Neural cell (in vitro differentiated cells): ENCODE data around the gene THBS1. TPM values are rescaled to one million over a fixed set of nuclear protein-coding genes. Genes with fewer than 3 reads are reported as not detected.

Source experiments
- H2AFZ ChIP-seq: fragments of 200-600, 300-800 bp; sonication (generic), shearing (Covaris generic); 2 replicates; pipeline ENCODE4 v1.6.0; 2014; ENCODE audit warnings: low read depth, mild to moderate bottlenecking, antibody characterized with exemption, low read length, moderate library complexity
- H3F3A ChIP-seq: fragments of 200-600 bp; shearing (Covaris generic); 2 replicates; pipeline ENCODE4 v1.6.1; 2016; ENCODE audit warnings: mild to moderate bottlenecking, moderate library complexity, mixed read lengths, antibody characterized with exemption, low read length; ENCODE audit not compliant: insufficient read depth, poor library complexity, severe bottlenecking
- H3K27ac ChIP-seq: fragments of 200-600, 300-800 bp; sonication (generic), shearing (Covaris generic); 2 replicates; pipeline ENCODE4 v1.5.1; 2014; ENCODE audit warnings: mild to moderate bottlenecking, low read length, moderate library complexity
- H3K27me3 ChIP-seq: fragments of 300-800, 200-600 bp; sonication (generic), shearing (Covaris generic); 2 replicates; pipeline ENCODE4 v1.6.0; 2014; ENCODE audit warnings: mild to moderate bottlenecking, low read depth, low read length, moderate library complexity; ENCODE audit not compliant: insufficient read depth
- H3K36me3 ChIP-seq: fragments of 300-800, 200-600 bp; sonication (generic), shearing (Covaris generic); 2 replicates; pipeline ENCODE4 v1.5.1; 2014; ENCODE audit warnings: mild to moderate bottlenecking, antibody characterized with exemption, low read length, moderate library complexity; ENCODE audit not compliant: insufficient read depth
- H3K4me2 ChIP-seq: fragments of 300-800, 200-600 bp; sonication (generic), shearing (Covaris generic); 2 replicates; pipeline ENCODE4 v1.6.0; 2014; ENCODE audit warnings: mild to moderate bottlenecking, low read length
- H3K4me3 ChIP-seq: fragments of 300-800, 200-600 bp; sonication (generic), shearing (Covaris generic); 2 replicates; pipeline ENCODE4 v1.5.1; 2014; ENCODE audit warnings: mild to moderate bottlenecking, low read length, moderate library complexity
- H3K79me2 ChIP-seq: fragments of 200-600 bp; shearing (Covaris generic); replicated peaks from 2 replicates; pipeline ENCODE4 v1.6.0; 2014; ENCODE audit warnings: mild to moderate bottlenecking, low read length, moderate library complexity; ENCODE audit not compliant: insufficient read depth
- H3K9ac ChIP-seq: fragments of 300-800, 200-600 bp; sonication (generic), shearing (Covaris generic); 2 replicates; pipeline ENCODE4 v1.6.1; 2016; ENCODE audit warnings: mild to moderate bottlenecking, low read length, mixed read lengths
- H3K9me2 ChIP-seq: fragments of 200-600 bp; shearing (Covaris generic); 2 replicates; pipeline ENCODE4 v1.6.1; 2016; ENCODE audit warnings: mild to moderate bottlenecking, low read length, mixed read lengths; ENCODE audit not compliant: insufficient read depth
- H3K9me3 ChIP-seq: fragments of 200-600, 300-800 bp; sonication (generic), shearing (Covaris generic); 2 replicates; pipeline ENCODE4 v1.6.1; 2016; ENCODE audit warnings: mild to moderate bottlenecking, mixed run types, low read length, moderate library complexity, mixed read lengths
- H4K20me1 ChIP-seq: fragments of 200-600 bp; shearing (Covaris generic); 2 replicates; pipeline ENCODE4 v1.6.1; 2016; ENCODE audit warnings: mild to moderate bottlenecking, mixed run types; ENCODE audit not compliant: insufficient read depth
- EP300 ChIP-seq: fragments of 450-650 bp; conservative IDR thresholded peaks from 2 replicates; pipeline ENCODE4 v1.6.1; 2014; ENCODE audit warnings: antibody characterized with exemption, mild to moderate bottlenecking, moderate library complexity; ENCODE audit not compliant: poor library complexity, severe bottlenecking
- EZH2 ChIP-seq: fragments of 200-600, 300-800 bp; shearing (Covaris generic), sonication (generic); IDR thresholded peaks from 2 replicates; pipeline ENCODE4 v1.6.1; 2014; ENCODE audit warnings: antibody characterized with exemption, low read length, borderline replicate concordance, mild to moderate bottlenecking; ENCODE audit not compliant: insufficient read depth, poor library complexity, severe bottlenecking
- MXI1 ChIP-seq: fragments of 450-650 bp; conservative IDR thresholded peaks from 2 replicates; pipeline ENCODE4 v1.6.1; 2014; ENCODE audit warnings: antibody characterized with exemption, mild to moderate bottlenecking; ENCODE audit not compliant: poor library complexity, severe bottlenecking
- POLR2AphosphoS5 ChIP-seq: IDR thresholded peaks from 2 replicates; pipeline ENCODE4 v1.6.1; 2012
- RAD21 ChIP-seq: fragments of 450-650 bp; conservative IDR thresholded peaks from 2 replicates; pipeline ENCODE4 v1.6.1; 2014; ENCODE audit warnings: antibody characterized with exemption, mild to moderate bottlenecking, moderate library complexity
- SMC3 ChIP-seq: fragments of 450-650 bp; conservative IDR thresholded peaks from 2 replicates; pipeline ENCODE4 v1.6.1; 2014; ENCODE audit warnings: antibody characterized with exemption, mild to moderate bottlenecking, moderate library complexity; ENCODE audit not compliant: poor library complexity
- TAF1 ChIP-seq: IDR thresholded peaks from 2 replicates; pipeline ENCODE4 v1.6.1; 2012; ENCODE audit warnings: low read depth
- polyA plus RNA-seq: library from polyadenylated mRNA; depleted of rRNA; stranded (reverse); fragments of >200 nt; gene quantifications from 2 replicates; pipeline ENCODE4 v1.2.3, GENCODE V29; 2014
- TF ChIP-seq, protein P1 (sequence below): IDR thresholded peaks from 2 replicates; pipeline ENCODE4 v1.6.1; 2012; ENCODE audit warnings: borderline replicate concordance
- TF ChIP-seq, protein P2 (sequence below): fragments of 450-650 bp; IDR thresholded peaks from 2 replicates; pipeline ENCODE4 v1.5.1; 2014; ENCODE audit warnings: antibody characterized with exemption, mild to moderate bottlenecking, moderate library complexity; ENCODE audit not compliant: poor library complexity, severe bottlenecking

The THBS1 gene
- polyA plus RNA-seq, 1 donor from 2014 or later: 0.22 TPM

DNA sequence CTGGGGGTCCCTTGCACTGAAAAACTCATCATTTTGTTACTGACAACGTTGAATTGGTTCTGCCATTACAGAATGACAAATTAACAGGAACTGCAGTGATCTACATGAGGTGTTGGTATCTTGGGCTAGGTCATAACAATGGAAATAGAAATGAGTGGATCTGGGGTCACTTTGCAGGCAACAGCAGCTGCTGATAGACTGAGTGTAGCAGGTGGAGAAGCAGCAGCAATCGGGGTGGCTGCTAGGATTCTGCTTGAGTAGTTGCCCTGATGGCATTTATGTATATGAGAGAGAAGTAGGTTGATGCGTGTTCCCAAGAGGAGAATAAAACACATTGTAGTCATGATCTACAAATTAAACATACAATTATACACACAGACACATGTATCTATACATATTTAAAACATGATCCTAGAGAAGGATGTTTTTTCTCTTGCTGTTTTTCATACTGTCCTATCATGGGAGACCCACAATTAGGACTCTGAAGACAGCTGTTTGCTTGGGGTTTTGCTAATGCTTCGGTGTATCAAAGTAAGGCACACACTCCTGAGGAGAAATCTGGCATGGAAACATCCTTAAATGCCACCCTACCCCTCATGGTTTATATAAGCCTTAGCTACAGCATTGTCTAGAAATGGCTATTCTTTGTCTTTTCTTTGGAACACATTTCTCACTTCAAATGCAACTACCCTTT is 15.8 kb upstream of the THBS1 start:
- Histone ChIP-seq H3K27ac (no peak overlapping the region), H3K4me2 (no peak overlapping the region), H3K9me3 (no peaks in the 10 kb centered on the region), H3F3A (no peaks in the 10 kb centered on the region), H3K27me3 (no peaks in the 10 kb centered on the region), H3K9me2 (no peaks in the 10 kb centered on the region), H4K20me1 (no peaks in the 10 kb centered on the region), H3K9ac (no peak overlapping the region), H3K36me3 (no peaks in the 10 kb centered on the region), H3K79me2 (no peaks in the 10 kb centered on the region), H3K4me3 (no peak overlapping the region), H2AFZ (no peak overlapping the region)
- TF ChIP-seq TAF1 (no peak), POLR2AphosphoS5 (no peak), SMC3 (no peak), RAD21 (no peak), EP300 (no peak), EZH2 (no peak), MXI1 (no peak)
- TF ChIP-seq, protein P1, sequence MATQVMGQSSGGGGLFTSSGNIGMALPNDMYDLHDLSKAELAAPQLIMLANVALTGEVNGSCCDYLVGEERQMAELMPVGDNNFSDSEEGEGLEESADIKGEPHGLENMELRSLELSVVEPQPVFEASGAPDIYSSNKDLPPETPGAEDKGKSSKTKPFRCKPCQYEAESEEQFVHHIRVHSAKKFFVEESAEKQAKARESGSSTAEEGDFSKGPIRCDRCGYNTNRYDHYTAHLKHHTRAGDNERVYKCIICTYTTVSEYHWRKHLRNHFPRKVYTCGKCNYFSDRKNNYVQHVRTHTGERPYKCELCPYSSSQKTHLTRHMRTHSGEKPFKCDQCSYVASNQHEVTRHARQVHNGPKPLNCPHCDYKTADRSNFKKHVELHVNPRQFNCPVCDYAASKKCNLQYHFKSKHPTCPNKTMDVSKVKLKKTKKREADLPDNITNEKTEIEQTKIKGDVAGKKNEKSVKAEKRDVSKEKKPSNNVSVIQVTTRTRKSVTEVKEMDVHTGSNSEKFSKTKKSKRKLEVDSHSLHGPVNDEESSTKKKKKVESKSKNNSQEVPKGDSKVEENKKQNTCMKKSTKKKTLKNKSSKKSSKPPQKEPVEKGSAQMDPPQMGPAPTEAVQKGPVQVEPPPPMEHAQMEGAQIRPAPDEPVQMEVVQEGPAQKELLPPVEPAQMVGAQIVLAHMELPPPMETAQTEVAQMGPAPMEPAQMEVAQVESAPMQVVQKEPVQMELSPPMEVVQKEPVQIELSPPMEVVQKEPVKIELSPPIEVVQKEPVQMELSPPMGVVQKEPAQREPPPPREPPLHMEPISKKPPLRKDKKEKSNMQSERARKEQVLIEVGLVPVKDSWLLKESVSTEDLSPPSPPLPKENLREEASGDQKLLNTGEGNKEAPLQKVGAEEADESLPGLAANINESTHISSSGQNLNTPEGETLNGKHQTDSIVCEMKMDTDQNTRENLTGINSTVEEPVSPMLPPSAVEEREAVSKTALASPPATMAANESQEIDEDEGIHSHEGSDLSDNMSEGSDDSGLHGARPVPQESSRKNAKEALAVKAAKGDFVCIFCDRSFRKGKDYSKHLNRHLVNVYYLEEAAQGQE: no peak
- TF ChIP-seq, protein P2, sequence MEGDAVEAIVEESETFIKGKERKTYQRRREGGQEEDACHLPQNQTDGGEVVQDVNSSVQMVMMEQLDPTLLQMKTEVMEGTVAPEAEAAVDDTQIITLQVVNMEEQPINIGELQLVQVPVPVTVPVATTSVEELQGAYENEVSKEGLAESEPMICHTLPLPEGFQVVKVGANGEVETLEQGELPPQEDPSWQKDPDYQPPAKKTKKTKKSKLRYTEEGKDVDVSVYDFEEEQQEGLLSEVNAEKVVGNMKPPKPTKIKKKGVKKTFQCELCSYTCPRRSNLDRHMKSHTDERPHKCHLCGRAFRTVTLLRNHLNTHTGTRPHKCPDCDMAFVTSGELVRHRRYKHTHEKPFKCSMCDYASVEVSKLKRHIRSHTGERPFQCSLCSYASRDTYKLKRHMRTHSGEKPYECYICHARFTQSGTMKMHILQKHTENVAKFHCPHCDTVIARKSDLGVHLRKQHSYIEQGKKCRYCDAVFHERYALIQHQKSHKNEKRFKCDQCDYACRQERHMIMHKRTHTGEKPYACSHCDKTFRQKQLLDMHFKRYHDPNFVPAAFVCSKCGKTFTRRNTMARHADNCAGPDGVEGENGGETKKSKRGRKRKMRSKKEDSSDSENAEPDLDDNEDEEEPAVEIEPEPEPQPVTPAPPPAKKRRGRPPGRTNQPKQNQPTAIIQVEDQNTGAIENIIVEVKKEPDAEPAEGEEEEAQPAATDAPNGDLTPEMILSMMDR: no peak

DNA sequence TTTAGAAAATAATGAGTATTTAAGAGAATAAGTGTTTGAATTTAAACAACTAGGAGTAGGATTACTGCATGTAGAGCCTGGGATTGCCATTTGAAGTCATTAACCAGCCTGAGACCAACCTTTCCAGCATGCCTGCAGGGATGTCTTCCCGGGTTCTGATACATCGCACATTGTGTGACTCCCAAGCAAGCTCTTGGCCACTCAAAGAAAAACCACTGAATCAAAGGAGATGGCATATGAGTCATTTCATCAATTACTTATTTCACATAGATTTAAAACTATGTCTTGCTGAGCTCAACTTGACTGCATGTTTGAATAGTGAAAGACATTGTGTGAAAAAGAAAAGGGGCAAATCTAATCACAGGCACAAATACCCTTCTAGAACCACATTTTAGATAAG is 15.0 kb upstream of the THBS1 start:
- no peaks in the 10 kb centered on the region for H3K79me2 ChIP-seq
- no peak overlapping the region for H3K4me2 ChIP-seq
- H3K9ac ChIP-seq: no peak overlapping the region
- no peaks in the 10 kb centered on the region for H3K27me3 ChIP-seq
- H3K9me3 ChIP-seq: no peaks in the 10 kb centered on the region
- H3K27ac ChIP-seq: no peak overlapping the region
- H4K20me1 ChIP-seq: no peaks in the 10 kb centered on the region
- H3K36me3 ChIP-seq: no peaks in the 10 kb centered on the region
- no peak for TF ChIP-seq POLR2AphosphoS5
- no peak for TF ChIP-seq SMC3
- no peak for TF ChIP-seq EZH2
- no peak overlapping the region for H2AFZ ChIP-seq
- no peaks in the 10 kb centered on the region for H3K9me2 ChIP-seq
- no peak overlapping the region for H3K4me3 ChIP-seq
- no peaks in the 10 kb centered on the region for H3F3A ChIP-seq

DNA sequence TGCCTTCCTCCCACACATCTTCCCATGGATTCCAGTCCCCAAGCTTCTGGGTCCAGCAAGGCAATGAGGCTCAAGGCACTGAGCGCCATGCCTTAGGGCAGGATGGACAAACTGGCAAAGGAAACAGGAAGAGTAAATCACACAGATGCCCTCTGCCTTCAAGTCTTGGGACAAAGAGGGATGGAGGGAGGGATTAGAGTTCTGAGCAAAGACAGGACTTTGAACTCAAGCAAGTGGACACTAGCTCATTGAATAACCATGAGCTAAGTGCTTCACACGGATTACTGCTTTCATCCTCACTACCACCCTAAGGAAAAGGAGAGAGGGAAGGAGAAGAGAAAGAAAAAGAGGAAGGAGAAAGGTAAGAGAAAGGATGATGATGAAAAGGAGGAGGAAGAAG is 7.6 kb upstream of the THBS1 start:
- H3K36me3 ChIP-seq: no peaks in the 10 kb centered on the region
- no peaks in the 10 kb centered on the region for H3K9me3 ChIP-seq
- no peaks in the 10 kb centered on the region for H3F3A ChIP-seq
- no peak overlapping the region for H3K9ac ChIP-seq
- H3K4me3 ChIP-seq: no peak overlapping the region
- H3K4me2 ChIP-seq: no peak overlapping the region
- TF ChIP-seq EP300: no peak
- TF ChIP-seq, protein P2: no peak
- TF ChIP-seq EZH2: no peak
- H3K27ac ChIP-seq: no peak overlapping the region
- H4K20me1 ChIP-seq: no peaks in the 10 kb centered on the region
- H2AFZ ChIP-seq: no peak overlapping the region
- no peaks in the 10 kb centered on the region for H3K79me2 ChIP-seq
- no peaks in the 10 kb centered on the region for H3K9me2 ChIP-seq
- no peaks in the 10 kb centered on the region for H3K27me3 ChIP-seq
